HepG2 (cell line): ENCODE data around the gene PHKG1. TPM values are rescaled to one million over a fixed set of nuclear protein-coding genes. Genes with fewer than 3 reads are reported as not detected.

Source experiments
- AHR ChIP-seq: IDR thresholded peaks from 2 replicates; pipeline ENCODE4 v1.6.1; 2018; ENCODE audit warnings: missing genetic modification reagents, missing compliant biosample characterization
- AKNA ChIP-seq: sonication (generic); formaldehyde crosslinking; IDR thresholded peaks from 2 replicates; pipeline ENCODE4 v1.4.0; 2020; ENCODE audit warnings: missing genetic modification reagents, borderline replicate concordance
- BORCS8-MEF2B ChIP-seq: sonication (generic); formaldehyde crosslinking; IDR thresholded peaks from 2 replicates; pipeline ENCODE4 v1.8.0; 2022; ENCODE audit warnings: mild to moderate bottlenecking, missing genetic modification reagents
- CENPX ChIP-seq: sonication (generic); formaldehyde crosslinking; IDR thresholded peaks from 2 replicates; pipeline ENCODE4 v1.9.0; 2021; ENCODE audit warnings: mild to moderate bottlenecking, missing genetic modification reagents, moderate library complexity
- GATAD2A ChIP-seq: IDR thresholded peaks from 2 replicates; pipeline ENCODE4 v1.6.1; 2016
- HOXA9 ChIP-seq: sonication (generic); formaldehyde crosslinking; IDR thresholded peaks from 2 replicates; pipeline ENCODE4 v1.8.1; 2022; ENCODE audit warnings: missing genetic modification reagents, mild to moderate bottlenecking, moderate library complexity, borderline replicate concordance
- IKZF4 ChIP-seq: sonication (generic); formaldehyde crosslinking; IDR thresholded peaks from 2 replicates; pipeline ENCODE4 v1.5.1; 2020; ENCODE audit warnings: borderline replicate concordance, mild to moderate bottlenecking, low read depth, missing genetic modification reagents; ENCODE audit errors: not compliant biosample characterization
- KLF15 ChIP-seq: sonication (generic); formaldehyde crosslinking; IDR thresholded peaks from 2 replicates; pipeline ENCODE4 v1.8.1; 2023; ENCODE audit warnings: borderline replicate concordance, mild to moderate bottlenecking, inconsistent platforms, missing genetic modification reagents, mixed read lengths
- MAFG ChIP-seq: sonication (generic); formaldehyde crosslinking; IDR thresholded peaks from 2 replicates; pipeline ENCODE4 v1.5.1; 2020; ENCODE audit warnings: mild to moderate bottlenecking, missing genetic modification reagents
- NR1H2 ChIP-seq: sonication (generic); formaldehyde crosslinking; IDR thresholded peaks from 2 replicates; pipeline ENCODE4 v1.8.1; 2022; ENCODE audit warnings: low read depth, missing genetic modification reagents, borderline replicate concordance
- PHF21A ChIP-seq: sonication (generic); formaldehyde crosslinking; IDR thresholded peaks from 2 replicates; pipeline ENCODE4 v1.5.0; 2020; ENCODE audit warnings: mild to moderate bottlenecking, missing genetic modification reagents
- SALL1 ChIP-seq: sonication (generic); formaldehyde crosslinking; IDR thresholded peaks from 2 replicates; pipeline ENCODE4 v1.8.0; 2022; ENCODE audit warnings: mild to moderate bottlenecking, missing genetic modification reagents
- TGIF2 ChIP-seq: IDR thresholded peaks from 2 replicates; pipeline ENCODE4 v1.6.1; 2016; ENCODE audit warnings: control low read depth, missing compliant biosample characterization
- ZBTB1 ChIP-seq: sonication (generic); formaldehyde crosslinking; IDR thresholded peaks from 2 replicates; pipeline ENCODE4 v1.4.0; 2020; ENCODE audit warnings: missing genetic modification reagents, borderline replicate concordance
- ZKSCAN5 ChIP-seq: sonication (generic); formaldehyde crosslinking; IDR thresholded peaks from 2 replicates; pipeline ENCODE4 v1.5.1; 2020; ENCODE audit warnings: mild to moderate bottlenecking, missing genetic modification reagents
- ZNF121 ChIP-seq: sonication (generic); formaldehyde crosslinking; IDR thresholded peaks from 2 replicates; pipeline ENCODE4 v1.5.0; 2020; ENCODE audit warnings: mild to moderate bottlenecking, missing genetic modification reagents
- ZNF441 ChIP-seq: sonication (generic); formaldehyde crosslinking; IDR thresholded peaks from 2 replicates; pipeline ENCODE4 v1.7.0; 2021; ENCODE audit warnings: missing genetic modification reagents, borderline replicate concordance
- ZNF598 ChIP-seq: sonication (generic); formaldehyde crosslinking; IDR thresholded peaks from 2 replicates; pipeline ENCODE4 v1.5.1; 2020; ENCODE audit warnings: mild to moderate bottlenecking, missing genetic modification reagents, borderline replicate concordance
- ZNF878 ChIP-seq: sonication (generic); formaldehyde crosslinking; IDR thresholded peaks from 2 replicates; pipeline ENCODE4 v1.8.1; 2023; ENCODE audit warnings: mild to moderate bottlenecking, missing genetic modification reagents, moderate library complexity
- ZNF879 ChIP-seq: sonication (generic); formaldehyde crosslinking; IDR thresholded peaks from 2 replicates; pipeline ENCODE4 v1.8.1; 2023; ENCODE audit warnings: missing genetic modification reagents
- ZSCAN9 ChIP-seq: IDR thresholded peaks from 2 replicates; pipeline ENCODE4 v1.6.1; 2016; ENCODE audit warnings: borderline replicate concordance
- polyA plus RNA-seq, 8 experiments: library from polyadenylated mRNA; depleted of rRNA in 3 of 8; stranded (reverse) in 7 of 8; unstranded in 1 of 8; fragments of >200 nt; fragmentation: Illumina TruSeq in 4 of 8; extraction: Trizol in 4 of 8; gene quantifications; 2 replicates each; pipeline versions ENCODE4 v1.2.1 to v1.2.3, GENCODE V29; 2011 to 2016; ENCODE audit warnings: low read depth in 4 of 8, missing spikeins in 1 of 8, mixed read lengths in 1 of 8; ENCODE audit not compliant: insufficient read depth in 1 of 8
- total RNA-seq, 5 experiments: library from RNA; depleted of rRNA; stranded (reverse); fragments of >200 nt; fragmentation: Illumina TruSeq; extraction: Trizol; gene quantifications; 2 replicates each; pipeline ENCODE4 v1.2.3, GENCODE V29; 2016; ENCODE audit warnings: low read depth in 1 of 5
- TF ChIP-seq, protein P1 (sequence below): sonication (generic); formaldehyde crosslinking; IDR thresholded peaks from 2 replicates; pipeline ENCODE4 v1.4.0; 2020; ENCODE audit warnings: missing genetic modification reagents
- TF ChIP-seq, protein P2 (sequence below): sonication (generic); formaldehyde crosslinking; IDR thresholded peaks from 2 replicates; pipeline ENCODE4 v1.4.0; 2020; ENCODE audit warnings: missing genetic modification reagents

Gene PHKG1
- total and polyA plus RNA-seq, 2 of the 13 experiments (the other 11 are each of a cell fraction or from before 2014, with no cell fraction given), result 0.44 to 0.71 TPM

DNA sequence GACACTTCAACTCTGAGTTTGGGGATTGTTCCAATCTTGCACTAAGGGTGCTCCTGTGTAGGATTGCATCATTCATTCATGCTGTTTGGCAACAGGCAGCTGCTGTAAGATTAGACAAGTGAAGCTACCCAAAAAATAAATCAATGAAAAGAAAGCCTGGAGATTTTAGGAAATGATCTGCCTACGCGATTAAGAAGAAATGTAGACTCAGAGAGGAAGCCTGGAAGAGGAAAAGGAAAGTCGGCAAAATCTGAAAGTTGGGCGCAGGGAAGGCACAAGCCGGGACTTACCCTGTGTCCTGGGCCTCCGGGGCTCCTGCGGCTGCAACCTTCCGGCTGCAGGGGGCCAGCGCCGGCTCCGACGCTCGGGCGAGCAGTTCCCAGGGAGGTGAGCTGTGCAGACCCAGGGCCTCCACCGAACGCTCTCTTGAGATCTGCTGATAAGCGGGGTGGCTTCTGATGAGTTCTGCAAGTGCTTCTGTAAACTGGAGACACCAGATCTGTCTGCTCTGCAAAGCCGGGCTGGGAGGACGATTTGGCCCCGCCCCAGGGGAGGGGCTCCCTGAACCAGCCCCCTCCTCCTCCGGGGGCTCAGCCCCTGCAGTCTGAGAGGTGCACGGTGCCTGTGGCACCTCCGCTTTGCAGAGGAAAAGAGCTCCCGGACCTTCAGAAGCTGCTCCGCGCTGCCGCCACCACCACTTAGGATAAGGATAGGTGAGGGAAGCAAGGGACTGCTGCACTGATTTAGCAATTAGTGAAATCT is 58.9 kb downstream of the PHKG1 start (continued):
- TF ChIP-seq, protein P1, sequence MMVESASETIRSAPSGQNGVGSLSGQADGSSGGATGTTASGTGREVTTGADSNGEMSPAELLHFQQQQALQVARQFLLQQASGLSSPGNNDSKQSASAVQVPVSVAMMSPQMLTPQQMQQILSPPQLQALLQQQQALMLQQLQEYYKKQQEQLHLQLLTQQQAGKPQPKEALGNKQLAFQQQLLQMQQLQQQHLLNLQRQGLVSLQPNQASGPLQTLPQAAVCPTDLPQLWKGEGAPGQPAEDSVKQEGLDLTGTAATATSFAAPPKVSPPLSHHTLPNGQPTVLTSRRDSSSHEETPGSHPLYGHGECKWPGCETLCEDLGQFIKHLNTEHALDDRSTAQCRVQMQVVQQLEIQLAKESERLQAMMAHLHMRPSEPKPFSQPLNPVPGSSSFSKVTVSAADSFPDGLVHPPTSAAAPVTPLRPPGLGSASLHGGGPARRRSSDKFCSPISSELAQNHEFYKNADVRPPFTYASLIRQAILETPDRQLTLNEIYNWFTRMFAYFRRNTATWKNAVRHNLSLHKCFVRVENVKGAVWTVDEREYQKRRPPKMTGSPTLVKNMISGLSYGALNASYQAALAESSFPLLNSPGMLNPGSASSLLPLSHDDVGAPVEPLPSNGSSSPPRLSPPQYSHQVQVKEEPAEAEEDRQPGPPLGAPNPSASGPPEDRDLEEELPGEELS (CRISPR knock-in tag), result peak; percentile 50; the same call in 1 of the 2 replicates
- TF ChIP-seq, protein P2, sequence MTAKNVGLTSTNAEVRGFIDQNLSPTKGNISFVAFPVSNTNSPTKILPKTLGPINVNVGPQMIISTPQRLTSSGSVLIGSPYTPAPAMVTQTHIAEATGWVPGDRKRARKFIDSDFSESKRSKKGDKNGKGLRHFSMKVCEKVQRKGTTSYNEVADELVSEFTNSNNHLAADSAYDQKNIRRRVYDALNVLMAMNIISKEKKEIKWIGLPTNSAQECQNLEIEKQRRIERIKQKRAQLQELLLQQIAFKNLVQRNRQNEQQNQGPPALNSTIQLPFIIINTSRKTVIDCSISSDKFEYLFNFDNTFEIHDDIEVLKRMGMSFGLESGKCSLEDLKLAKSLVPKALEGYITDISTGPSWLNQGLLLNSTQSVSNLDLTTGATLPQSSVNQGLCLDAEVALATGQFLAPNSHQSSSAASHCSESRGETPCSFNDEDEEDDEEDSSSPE, result no peak
- TF ChIP-seq ZNF878 (CRISPR knock-in tag), result no peak
- no peak for TF ChIP-seq KLF15 (CRISPR knock-in tag)
- TF ChIP-seq CENPX (CRISPR knock-in tag), result no peak
- no peak; the same call in 1 of the 2 replicates for TF ChIP-seq ZNF121 (CRISPR knock-in tag)
- TF ChIP-seq BORCS8-MEF2B (CRISPR knock-in tag), result 0 out of 2 replicates have a peak, but pooled peaks have one; percentile 16
- TF ChIP-seq HOXA9 (CRISPR knock-in tag), result no peak
- TF ChIP-seq MAFG (CRISPR knock-in tag), result no peak
- TF ChIP-seq PHF21A (CRISPR knock-in tag), result peak; percentile 28; the same call in 1 of the 2 replicates
- peak; percentile 39 for TF ChIP-seq GATAD2A (CRISPR knock-in tag)
- no peak for TF ChIP-seq ZNF879 (CRISPR knock-in tag)
- TF ChIP-seq IKZF4 (CRISPR knock-in tag), result peak; percentile 21
- peak; percentile 72 for TF ChIP-seq SALL1 (CRISPR knock-in tag)
- 0 out of 2 replicates have a peak, but pooled peaks have one; percentile 28 for TF ChIP-seq TGIF2 (CRISPR knock-in tag)
- TF ChIP-seq AHR (CRISPR knock-in tag), result 0 out of 2 replicates have a peak, but pooled peaks have one; percentile 54
- TF ChIP-seq ZBTB1 (CRISPR knock-in tag), result no peak
- no peak for TF ChIP-seq NR1H2 (CRISPR knock-in tag)
- no peak for TF ChIP-seq ZNF441 (CRISPR knock-in tag)
- peak; percentile 25; the same call in 1 of the 2 replicates for TF ChIP-seq ZNF598
- TF ChIP-seq ZSCAN9, result peak; percentile 42; the same call in 1 of the 2 replicates
- TF ChIP-seq AKNA, result no peak
- TF ChIP-seq ZKSCAN5 (CRISPR knock-in tag), result no peak
